GM10847 (cell line): ENCODE results near the gene SLC44A3.

Experiments used
- POLR2A ChIP-seq: IDR thresholded peaks from 2 replicates; pipeline ENCODE4 v1.6.1; 2011; ENCODE audit not compliant: insufficient read length; ENCODE audit errors: extremely low read depth

Gene SLC44A3

DNA sequence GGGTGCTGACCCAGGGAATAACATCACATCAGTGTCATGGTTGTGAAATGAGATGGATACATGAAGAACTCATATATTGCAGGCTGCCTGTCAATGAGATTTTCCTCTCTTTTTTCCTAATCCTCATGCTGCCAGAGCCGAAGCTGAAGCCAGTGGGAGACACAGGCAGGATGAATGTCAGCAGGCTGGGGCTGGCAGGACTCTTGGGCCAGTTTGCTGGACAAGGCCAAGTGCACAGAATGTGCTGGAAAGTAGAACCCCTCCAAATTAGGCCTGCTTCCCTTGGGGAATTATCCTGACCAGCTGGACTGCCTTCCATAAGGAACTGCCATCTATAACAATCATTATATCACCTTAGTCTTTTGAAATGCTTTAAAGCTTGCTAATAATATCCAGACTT lies 31.4 kb downstream of the SLC44A3 start:
- no peak for TF ChIP-seq POLR2A

GRCh38 chr1:94852788-94853187 lies 32.6 kb downstream of the SLC44A3 start:
- no peak for TF ChIP-seq POLR2A

DNA sequence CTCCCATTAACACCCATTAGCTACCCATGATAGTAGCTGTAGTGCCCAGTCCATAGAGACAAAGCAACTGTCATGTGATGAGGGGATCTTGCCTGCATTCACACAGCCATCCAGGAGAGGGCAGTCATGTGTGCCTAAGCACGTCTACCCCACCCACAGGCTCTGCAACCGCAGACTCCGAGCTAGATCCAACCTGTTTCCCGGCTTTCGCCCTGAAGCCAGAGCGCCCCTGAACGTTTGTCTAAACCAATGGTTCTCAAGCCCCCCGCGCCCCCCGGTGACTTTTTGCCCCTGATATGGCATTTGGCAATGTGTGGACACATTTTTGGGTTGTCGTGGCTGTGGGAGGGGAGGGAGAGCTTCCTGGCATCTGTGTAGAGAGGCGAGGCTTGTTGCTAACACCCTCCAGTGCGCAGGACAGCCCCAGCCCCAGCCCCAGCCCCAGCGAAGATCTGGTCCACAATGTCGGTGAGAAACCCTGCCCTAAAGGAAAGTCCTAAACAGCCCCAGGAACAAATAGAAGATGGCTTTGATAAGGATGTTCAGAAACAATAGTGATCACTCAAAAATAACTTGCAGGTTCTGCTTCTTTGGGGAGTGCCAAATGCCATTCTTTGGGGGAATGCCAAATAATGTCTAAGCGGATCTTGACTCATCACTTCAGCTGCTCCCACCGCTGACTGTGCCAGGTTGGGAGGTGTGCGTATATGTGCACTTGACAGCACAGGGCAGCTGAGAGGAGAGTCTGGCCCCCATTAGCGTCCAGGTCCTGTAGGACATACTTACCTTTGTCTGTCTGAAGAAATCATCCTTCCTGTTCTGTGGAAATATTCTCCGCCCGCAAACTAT lies 34.5 kb downstream of the SLC44A3 start:
- no peak for TF ChIP-seq POLR2A

- TF ChIP-seq POLR2A = no peak
Observed at GRCh38 chr1:94855307-94855700, 35.1 kb downstream of the SLC44A3 start.

- no peak for TF ChIP-seq POLR2A
Observed at GRCh38 chr1:94856004-94856403, 35.8 kb downstream of the SLC44A3 start.

DNA sequence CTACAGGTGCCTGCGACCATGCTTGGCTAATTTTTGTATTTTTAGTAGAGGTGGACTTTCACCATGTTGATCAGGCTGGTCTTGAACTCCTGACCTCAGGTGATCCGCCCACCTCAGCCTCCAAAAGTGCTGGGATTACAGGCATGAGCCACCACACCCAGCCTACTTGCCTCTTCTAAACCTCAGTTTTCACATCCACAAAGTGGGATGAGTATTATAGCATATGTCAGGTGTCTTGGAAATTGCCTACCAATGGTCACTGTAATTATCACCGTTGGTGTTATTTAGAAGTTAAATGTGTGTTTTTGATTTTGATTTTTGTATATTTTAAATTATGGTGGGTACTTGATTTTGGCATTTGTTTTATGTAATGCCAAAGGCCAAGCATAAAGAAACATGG lies 36.7 kb downstream of the SLC44A3 start:
- no peak for TF ChIP-seq POLR2A

- TF ChIP-seq POLR2A = no peak
Observed at GRCh38 chr1:94858276-94858675, 38.1 kb downstream of the SLC44A3 start.

GRCh38 chr1:94859174-94859573 lies 39.0 kb downstream of the SLC44A3 start:
- no peak for TF ChIP-seq POLR2A

DNA sequence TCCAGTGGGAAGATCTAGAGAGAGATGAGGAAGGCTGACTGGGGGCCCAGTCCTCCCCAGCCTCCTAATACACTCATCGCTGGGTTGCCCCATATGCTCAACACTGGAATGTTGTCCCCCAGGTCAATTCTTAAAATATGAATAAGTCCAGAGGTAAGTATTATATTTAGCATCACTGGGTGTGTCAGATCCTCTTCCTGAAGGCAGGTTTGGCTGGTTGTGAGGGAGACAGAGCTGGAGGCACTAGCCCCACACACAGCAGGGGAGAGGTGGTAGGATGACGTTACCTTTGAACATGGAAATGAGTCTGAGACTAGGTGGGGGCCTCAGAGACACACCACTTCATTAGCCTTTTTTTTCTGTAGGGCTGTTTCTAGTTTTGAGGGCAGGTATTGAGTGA lies 42.6 kb downstream of the SLC44A3 start:
- no peak for TF ChIP-seq POLR2A

GRCh38 chr1:94863297-94863911 lies 43.2 kb downstream of the SLC44A3 start:
- TF ChIP-seq POLR2A = no peak

DNA sequence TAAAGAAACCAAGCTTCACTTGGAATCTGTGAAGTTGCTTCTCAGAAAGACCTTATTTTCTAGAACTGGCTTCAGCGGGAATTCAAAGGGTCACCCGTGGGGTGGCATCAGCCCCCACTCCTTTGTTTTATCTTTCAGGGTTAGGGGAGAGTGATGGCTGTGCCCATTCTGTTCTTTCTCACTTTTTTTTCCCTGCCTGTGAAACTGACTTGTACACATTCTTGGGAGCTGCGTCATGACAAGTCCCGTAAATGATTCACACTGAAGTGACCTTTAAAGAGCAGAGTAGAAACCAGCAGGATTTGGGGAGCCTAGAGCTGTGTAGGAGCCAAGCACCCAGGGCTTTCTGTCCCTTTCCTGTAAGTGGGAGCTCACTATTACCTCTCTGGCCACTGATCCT lies 43.8 kb downstream of the SLC44A3 start:
- no peak for TF ChIP-seq POLR2A

DNA sequence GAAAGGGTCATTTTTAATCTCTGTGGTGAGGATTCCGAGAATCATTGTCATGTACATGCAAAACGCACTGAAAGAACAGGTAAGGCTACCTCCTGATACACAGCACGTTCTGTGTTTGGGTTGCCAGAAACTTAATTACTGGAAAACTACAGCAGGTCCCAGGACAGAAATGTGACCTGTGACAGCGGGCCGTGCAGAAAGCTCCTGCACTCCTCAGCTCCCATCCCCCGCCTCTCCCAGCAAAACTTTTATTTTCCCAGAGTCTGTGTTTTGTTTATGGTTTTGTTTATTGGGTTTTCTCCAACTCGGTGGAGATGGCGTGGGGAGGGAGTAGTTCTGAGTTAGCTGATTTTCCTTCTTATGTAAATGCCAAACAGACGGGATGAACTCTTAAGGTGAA lies 44.7 kb downstream of the SLC44A3 start:
- no peak for TF ChIP-seq POLR2A

GRCh38 chr1:94865360-94865759 lies 45.2 kb downstream of the SLC44A3 start:
- TF ChIP-seq POLR2A = no peak

DNA sequence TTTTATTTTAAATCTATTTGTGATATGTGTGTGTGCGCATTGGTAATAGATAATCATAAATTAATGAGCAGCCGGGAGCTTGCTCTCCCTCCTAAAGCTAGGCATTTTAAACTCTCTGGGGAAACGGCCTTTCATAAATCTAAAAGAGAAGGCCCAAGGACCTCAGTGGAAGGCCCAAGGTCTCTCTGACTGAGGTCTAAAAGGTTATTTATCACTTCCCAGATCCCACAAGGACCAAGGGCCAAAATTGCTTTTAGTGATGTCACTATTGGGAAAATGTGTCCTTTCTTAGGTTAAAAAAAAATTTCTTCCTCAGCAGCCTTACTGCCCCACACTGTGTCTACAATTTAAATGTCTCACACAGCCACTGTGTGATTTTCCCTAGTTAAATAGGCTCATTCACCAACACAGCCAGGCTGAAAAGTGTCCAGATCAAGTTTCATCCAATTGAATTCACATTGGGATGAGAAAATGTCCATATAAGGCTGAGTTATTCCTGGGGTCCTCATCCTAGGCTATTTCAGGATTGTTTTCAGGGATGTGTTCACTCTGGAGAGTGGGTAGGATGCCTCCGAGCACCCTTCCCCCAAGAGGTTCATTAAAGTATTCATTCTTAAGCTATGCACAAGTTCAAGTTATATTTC lies 46.1 kb downstream of the SLC44A3 start:
- no peak for TF ChIP-seq POLR2A

- TF ChIP-seq POLR2A = no peak
Observed at GRCh38 chr1:94871031-94871430, 50.9 kb downstream of the SLC44A3 start.
